ENCODE data around the gene U2AF1L4. TPM values are rescaled to one million over a fixed set of nuclear protein-coding genes. Genes with fewer than 3 reads are reported as not detected.
"Not testable (repeated sequence)": the region's sequence is repeated elsewhere in the genome, so short reads cannot be mapped to it uniquely, and the experiment has no call there.

The U2AF1L4 gene
- total RNA-seq, 2 experiments from 2014 or later, result 23.3 to 24.0 TPM

DNA sequence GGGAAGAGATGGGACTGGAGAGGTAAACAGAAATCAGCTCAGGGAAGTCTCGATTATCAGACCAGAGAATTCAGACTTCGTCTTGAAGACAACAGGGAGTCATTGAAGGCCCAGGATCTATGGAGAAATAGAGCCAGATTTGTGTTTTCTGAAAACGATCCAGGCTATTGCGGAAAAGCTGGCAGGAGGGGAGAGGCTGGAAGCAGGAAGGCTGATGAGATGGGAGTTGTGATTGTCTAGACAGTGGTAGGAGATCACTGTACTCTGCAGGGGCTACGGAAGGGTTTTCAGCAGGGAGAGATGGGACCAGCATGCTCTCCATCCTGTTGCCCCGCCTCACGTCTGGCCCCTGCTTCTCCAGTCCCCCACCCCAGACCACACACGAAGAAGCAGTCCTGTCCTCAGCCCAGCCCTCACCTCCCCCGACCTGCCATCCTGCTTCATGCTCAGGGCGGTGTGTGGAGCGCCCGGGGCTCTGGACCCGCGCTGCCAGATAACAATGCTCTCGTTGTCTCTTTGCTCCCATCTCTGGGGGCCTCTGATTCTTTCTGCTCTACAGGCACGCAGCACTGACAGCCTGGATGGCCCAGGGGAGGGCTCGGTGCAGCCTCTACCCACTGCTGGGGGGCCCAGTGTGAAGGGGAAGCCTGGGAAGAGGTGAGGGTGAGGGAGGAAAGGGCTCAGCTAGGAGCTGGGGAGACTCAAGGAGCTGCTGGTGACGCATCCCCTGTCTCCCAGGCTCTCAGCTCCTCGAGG is 32.0 kb upstream of the U2AF1L4 start:
- CTCF ChIA-PET, result no interaction called here
- POLR2A ChIA-PET, result no interaction called here
- DNase-seq, result no peak
- no peaks in the 10 kb centered on the region for H3K27me3 Mint-ChIP-seq (ENCODE audit: low read depth)
- no peaks in the 10 kb centered on the region for H3K9me3 Mint-ChIP-seq (ENCODE audit: insufficient read depth)
- peaks cover 27% of the 10 kb centered on the region for H3K4me1 Mint-ChIP-seq (ENCODE audit: low read depth)
- H3K27ac Mint-ChIP-seq, result peak overlapping the region; percentile 83
- peak overlapping the region; percentile 80 for H3K4me3 Mint-ChIP-seq
- no peak for ATAC-seq
- peaks cover 22% of the 10 kb centered on the region for H3K36me3 Mint-ChIP-seq (ENCODE audit: low read depth)

DNA sequence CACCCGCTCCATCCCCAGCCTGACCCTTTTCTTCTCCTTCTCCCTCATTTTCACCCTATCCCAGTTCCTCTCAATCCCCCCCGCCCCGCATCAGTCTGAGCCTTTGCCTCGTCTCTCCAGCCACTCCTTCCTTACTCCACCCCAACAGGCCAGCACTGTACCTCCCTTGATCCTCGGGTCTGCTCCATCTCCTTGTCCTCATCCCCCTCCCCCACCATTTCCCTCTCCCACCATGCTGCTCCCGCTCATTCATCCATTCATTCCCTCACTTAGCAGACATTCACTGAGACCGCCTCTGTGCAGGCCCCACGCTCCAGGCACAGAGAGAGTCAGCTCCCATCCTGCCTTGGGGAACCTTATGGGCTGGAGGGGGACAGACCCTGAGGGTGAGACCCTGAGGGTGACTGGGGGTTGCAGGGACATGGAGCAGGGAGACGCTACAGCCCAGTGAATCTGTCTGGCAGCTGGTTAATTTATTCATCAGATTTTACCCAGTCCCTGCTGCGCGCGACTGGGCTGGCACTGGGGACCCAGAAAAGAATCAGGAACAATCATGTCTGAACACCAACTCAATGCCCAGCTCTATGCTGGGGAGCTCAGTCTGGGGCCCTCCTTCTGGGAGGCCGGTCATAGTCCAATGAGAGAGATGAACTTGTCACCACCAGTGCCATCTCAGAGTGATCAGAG is 31.0 kb upstream of the U2AF1L4 start:
- Mint-ChIP-seq H3K9me3 (ENCODE audit: insufficient read depth) (no peaks in the 10 kb centered on the region), H3K27me3 (ENCODE audit: low read depth) (no peaks in the 10 kb centered on the region), H3K27ac (peak overlapping the region; percentile 83), H3K4me1 (ENCODE audit: low read depth) (peaks cover 27% of the 10 kb centered on the region), H3K36me3 (ENCODE audit: low read depth) (peaks cover 16% of the 10 kb centered on the region), H3K4me3 (peak overlapping the region; percentile 80)
- DNase-seq, result no peak
- no peak for ATAC-seq
- ChIA-PET CTCF (interaction anchor here (0.5 kb wide), 1 partner anchor 655 kb away, joined by 3 read pairs; no protein-coding TSS in a partner anchor), POLR2A (no interaction called here)

DNA sequence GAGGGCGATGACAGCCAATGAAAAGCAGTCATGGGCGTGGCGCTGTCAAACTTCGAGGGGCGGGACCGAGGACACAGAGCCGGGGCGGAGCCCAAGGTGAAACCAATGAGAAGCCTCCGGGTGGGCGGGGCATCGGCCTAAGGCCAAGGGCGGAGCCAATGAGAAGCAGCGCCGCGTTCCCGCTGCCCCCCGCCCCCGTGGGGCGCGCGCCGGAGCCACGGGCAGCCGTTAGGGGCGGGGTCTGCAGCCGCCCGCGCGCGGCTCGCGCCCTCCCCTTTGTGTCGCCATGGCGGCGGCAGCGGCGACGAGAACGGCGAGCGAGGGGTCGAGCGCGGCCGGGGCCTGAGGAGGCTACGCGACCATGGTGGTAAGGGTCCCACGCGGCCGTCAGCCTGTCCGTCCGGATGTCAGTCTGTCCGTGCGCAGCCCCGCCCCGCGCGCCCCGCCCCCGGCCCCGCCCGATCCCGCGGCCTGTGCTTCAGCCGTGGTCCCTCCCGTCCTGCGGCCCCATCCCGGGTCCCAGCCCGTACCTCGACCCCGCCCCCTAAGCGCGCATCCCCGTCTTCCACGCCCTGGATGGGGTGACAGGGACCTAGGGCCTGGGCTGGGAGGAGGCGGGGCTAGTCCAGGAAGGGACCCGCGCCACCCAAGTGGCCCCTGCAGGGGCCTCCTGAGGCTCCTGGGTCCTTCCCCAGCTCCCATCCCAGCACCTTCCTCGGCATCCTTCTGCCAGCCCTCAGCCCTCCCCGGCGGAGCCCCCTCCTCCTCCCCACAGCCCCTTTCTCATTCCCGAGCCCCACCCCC is 30.3 kb upstream of the U2AF1L4 start, which contains the start of gene ARHGAP33:
ARHGAP33 (plus strand) TSS at position 267 of the 804 bp plus-strand sequence; CDS start at position 362, 95 bp downstream.
- peak; percentile 96 for ATAC-seq
- DNase-seq, result peak; percentile 100
- H3K9me3 Mint-ChIP-seq (ENCODE audit: insufficient read depth), result no peaks in the 10 kb centered on the region
- H3K36me3 Mint-ChIP-seq (ENCODE audit: low read depth), result peaks cover 14% of the 10 kb centered on the region
- CTCF ChIA-PET, result no interaction called here
- H3K27ac Mint-ChIP-seq, result peak within 1 kb of the TSS; percentile 83
- POLR2A ChIA-PET, result no interaction called here
- no peaks in the 10 kb centered on the region for H3K27me3 Mint-ChIP-seq (ENCODE audit: low read depth)
- H3K4me3 Mint-ChIP-seq, result peak within 1 kb of the TSS; percentile 80
- H3K4me1 Mint-ChIP-seq (ENCODE audit: low read depth), result peaks cover 27% of the 10 kb centered on the region

DNA sequence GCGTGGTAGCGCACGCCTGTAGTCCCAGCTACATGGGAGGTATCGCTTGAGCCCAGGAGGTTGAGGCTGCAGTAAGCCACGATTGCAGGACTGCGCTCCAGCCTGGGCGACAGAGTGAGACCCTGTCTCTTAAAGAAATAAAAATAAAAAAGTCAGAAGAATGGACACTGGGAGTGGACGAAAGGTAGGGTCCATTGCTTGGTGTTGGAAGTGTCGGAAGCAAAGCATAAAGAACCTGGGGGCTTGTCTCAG is 29.8 kb upstream of the U2AF1L4 start:
- DNase-seq (no peak), ATAC-seq (no peak)
- H3K4me3 Mint-ChIP-seq, result peak overlapping the region; percentile 70
- peak overlapping the region; percentile 14 for H3K27ac Mint-ChIP-seq
- CTCF ChIA-PET, result no interaction called here
- peaks cover 27% of the 10 kb centered on the region for H3K4me1 Mint-ChIP-seq (ENCODE audit: low read depth)
- H3K27me3 Mint-ChIP-seq (ENCODE audit: low read depth), result no peaks in the 10 kb centered on the region
- peaks cover 17% of the 10 kb centered on the region for H3K36me3 Mint-ChIP-seq (ENCODE audit: low read depth)
- POLR2A ChIA-PET, result no interaction called here
- no peaks in the 10 kb centered on the region for H3K9me3 Mint-ChIP-seq (ENCODE audit: insufficient read depth)

DNA sequence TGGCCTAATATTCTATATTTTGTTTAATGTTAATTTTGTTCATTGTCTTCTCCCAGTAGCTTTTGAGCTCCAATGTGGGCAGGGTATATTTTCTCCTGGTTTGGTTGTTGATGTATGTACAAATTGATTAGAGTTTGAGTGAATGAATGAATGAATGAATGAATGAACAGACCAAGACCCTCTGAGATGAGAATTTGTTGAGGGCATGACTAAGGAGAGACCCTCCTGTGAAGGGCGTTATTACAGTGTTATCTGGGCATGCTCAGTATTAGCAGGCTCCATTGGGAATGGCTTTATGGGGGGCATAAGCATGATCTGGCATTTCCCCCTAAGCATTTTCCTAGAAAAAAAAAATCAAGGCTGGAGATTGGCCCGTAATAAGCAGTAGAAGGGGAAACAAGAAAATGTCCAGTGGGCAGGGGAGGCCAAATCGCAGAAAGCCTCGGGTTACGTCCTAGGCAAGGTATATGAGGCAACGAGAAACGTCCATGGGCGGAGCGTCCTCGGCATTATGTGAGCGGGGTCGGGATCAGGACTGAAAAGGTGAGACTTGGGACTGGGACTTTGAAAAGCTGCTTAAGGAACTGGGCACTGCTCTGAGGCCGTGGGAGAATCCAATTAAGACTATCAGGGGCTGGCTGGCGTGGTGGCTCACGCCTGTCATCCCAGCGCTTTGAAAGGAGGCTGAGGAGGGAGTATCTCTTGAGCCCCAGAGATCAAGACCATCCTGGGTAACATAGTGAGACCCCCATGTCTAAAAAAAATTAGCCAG is 29.2 kb upstream of the U2AF1L4 start:
- DNase-seq, result no peak
- no peak overlapping the region for H3K27ac Mint-ChIP-seq
- H3K36me3 Mint-ChIP-seq (ENCODE audit: low read depth), result peaks cover 12% of the 10 kb centered on the region
- ChIA-PET CTCF (no interaction called here), POLR2A (no interaction called here)
- H3K9me3 Mint-ChIP-seq (ENCODE audit: insufficient read depth), result no peaks in the 10 kb centered on the region
- peak overlapping the region; percentile 70 for H3K4me3 Mint-ChIP-seq
- H3K4me1 Mint-ChIP-seq (ENCODE audit: low read depth), result peaks cover 27% of the 10 kb centered on the region
- H3K27me3 Mint-ChIP-seq (ENCODE audit: low read depth), result no peaks in the 10 kb centered on the region
- ATAC-seq, result no peak

DNA sequence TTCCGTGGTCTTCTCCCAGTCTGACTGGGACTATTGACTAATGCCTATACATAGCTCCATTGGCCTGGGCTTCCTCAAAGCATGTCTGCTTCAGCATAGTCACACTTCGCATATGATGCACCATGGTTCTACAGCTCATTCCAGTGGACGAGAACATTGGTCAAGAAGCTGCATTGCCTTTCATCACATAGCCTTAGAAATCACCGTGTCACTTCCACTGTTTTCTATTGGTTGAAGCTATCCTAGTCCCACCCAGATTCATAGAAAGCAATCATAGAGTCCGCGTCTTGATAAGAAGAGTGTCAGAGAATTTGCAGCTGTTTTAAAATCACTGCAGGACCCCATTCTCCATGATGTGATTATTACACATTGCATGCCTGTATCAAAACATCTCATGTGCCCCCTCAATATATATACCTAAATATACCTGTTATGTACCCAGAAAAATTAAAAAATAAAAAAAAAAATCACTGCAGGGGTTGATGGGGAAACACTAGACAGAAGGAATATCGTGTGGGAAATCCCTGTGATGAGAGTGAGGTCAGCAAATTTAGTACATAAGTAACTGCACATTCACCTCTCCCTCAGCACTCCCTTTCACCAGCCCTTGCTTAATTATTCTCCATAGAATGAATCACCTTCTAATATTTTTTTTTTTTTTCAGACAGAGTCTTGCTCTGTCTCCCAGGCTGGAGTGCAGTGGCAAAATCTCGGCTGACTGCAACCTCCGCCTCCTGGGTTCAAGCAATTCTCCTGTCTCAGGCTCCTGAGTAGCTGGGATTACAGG is 28.0 kb upstream of the U2AF1L4 start:
- Mint-ChIP-seq H3K4me1 (ENCODE audit: low read depth) (peaks cover 27% of the 10 kb centered on the region), H3K36me3 (ENCODE audit: low read depth) (peaks cover 17% of the 10 kb centered on the region), H3K9me3 (ENCODE audit: insufficient read depth) (no peaks in the 10 kb centered on the region), H3K4me3 (no peak overlapping the region), H3K27me3 (ENCODE audit: low read depth) (no peaks in the 10 kb centered on the region), H3K27ac (no peak overlapping the region)
- DNase-seq (no peak), ATAC-seq (no peak)
- ChIA-PET CTCF (interaction anchor here (0.7 kb wide), 1 partner anchor 46 kb away, joined by 3 read pairs; no protein-coding TSS in a partner anchor), POLR2A (interaction anchor here (0.6 kb wide), 1 partner anchor 41 kb away, joined by 3 read pairs; no protein-coding TSS in a partner anchor)

DNA sequence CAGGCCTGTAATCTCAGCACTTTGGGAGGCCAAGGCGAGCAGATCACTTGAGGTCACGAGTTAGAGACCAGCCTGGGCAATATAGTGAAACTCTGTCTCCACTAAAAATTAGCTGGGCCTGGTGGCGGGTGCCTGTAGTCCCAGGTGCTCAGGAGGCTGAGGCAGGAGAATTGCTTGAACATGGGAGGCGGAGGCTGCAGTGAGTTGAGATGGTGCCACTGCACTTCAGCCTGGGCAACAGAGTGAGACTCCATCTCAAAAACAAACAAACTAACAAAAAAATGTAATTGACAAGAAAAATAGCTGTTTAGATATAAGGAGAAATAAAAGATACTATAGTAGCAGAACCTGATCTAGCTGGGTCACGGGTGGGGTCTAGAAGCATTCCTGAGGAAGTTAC is 27.1 kb upstream of the U2AF1L4 start:
- peaks cover 18% of the 10 kb centered on the region for H3K36me3 Mint-ChIP-seq (ENCODE audit: low read depth)

DNA sequence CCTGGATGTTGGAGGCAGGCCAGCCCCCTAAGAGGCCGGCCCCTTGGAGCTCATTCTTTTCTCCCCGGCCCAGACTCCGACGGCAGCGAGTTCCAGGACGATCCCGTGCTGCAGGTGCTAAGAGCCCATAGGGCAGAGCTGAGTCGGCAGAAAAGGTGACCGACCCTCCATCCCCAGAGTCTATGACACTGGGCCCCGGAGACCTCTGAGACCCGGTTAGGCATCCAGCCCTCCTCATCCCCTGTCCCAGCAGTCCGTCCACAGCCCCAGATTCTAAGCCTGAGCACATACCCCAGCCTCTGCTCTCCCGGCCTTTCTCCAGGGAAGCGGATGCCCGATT is 22.8 kb upstream of the U2AF1L4 start:
- DNase-seq, result no peak
- ATAC-seq, result no peak
- Mint-ChIP-seq H3K27ac (no peak overlapping the region), H3K4me1 (ENCODE audit: low read depth) (peaks cover 2% of the 10 kb centered on the region), H3K4me3 (no peak overlapping the region), H3K9me3 (ENCODE audit: insufficient read depth) (no peaks in the 10 kb centered on the region), H3K36me3 (ENCODE audit: low read depth) (peaks cover 30% of the 10 kb centered on the region), H3K27me3 (ENCODE audit: low read depth) (no peaks in the 10 kb centered on the region)
- ChIA-PET CTCF (no interaction called here), POLR2A (no interaction called here)

More for the DNA sequence above, 27.1 kb upstream of the U2AF1L4 start:
- peaks cover 27% of the 10 kb centered on the region for H3K4me1 Mint-ChIP-seq (ENCODE audit: low read depth)
- H3K27me3 Mint-ChIP-seq (ENCODE audit: low read depth); H3K4me3 Mint-ChIP-seq; ATAC-seq; H3K9me3 Mint-ChIP-seq (ENCODE audit: insufficient read depth); H3K27ac Mint-ChIP-seq; POLR2A ChIA-PET; DNase-seq: not testable (repeated sequence)
- CTCF ChIA-PET, result interaction anchor here (0.7 kb wide), 1 partner anchor 47 kb away, joined by 3 read pairs; no protein-coding TSS in a partner anchor

DNA sequence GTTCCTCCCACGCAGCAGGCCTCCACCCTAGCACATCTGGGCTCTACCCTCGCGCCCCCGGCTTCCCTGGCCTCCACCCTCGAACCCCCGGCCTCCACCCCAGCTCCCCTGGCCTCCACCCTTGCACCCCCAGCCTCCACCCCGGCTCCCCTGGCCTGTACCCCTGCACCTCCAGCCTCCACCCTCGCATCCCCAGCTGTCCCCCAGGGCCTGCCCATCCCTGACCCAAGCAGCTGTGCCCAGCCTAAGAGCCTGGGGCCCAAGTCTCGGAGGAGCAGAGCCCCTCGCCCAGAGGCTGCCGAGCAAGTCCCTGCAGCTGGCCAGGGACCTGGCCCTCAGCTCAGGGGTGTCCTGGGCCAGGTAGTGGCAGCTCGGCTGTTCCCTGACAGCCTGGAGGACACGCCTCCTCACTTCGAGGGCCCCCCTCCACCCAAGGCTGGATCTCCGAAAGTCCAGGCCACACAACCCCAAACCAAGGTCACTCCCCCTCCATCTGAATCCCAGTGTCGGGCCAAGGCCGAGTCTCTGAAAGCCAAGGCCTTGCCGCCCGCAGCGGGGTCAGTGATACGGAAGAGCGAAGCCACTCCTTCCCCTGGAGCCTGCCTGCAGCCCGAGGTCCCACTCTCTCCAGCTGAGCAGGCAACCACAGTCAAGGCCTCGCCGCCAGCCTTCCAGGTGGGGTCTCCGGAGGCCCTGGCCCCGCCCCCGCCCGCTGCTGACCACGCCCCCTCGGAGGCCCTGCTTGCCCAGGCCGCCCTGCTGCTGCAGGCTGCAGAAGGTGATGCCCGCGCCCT is 22.3 kb upstream of the U2AF1L4 start:
- Mint-ChIP-seq H3K9me3 (ENCODE audit: insufficient read depth) (no peaks in the 10 kb centered on the region), H3K36me3 (ENCODE audit: low read depth) (peaks cover 30% of the 10 kb centered on the region), H3K27me3 (ENCODE audit: low read depth) (no peaks in the 10 kb centered on the region), H3K27ac (no peak overlapping the region), H3K4me3 (no peak overlapping the region), H3K4me1 (ENCODE audit: low read depth) (peaks cover 2% of the 10 kb centered on the region)
- ATAC-seq, result no peak
- ChIA-PET POLR2A (interaction anchor here (0.8 kb wide), 1 partner anchor 10 kb away, joined by 3 read pairs; the partner anchor contains the start of gene HSPB6), CTCF (no interaction called here)
- DNase-seq, result no peak

DNA sequence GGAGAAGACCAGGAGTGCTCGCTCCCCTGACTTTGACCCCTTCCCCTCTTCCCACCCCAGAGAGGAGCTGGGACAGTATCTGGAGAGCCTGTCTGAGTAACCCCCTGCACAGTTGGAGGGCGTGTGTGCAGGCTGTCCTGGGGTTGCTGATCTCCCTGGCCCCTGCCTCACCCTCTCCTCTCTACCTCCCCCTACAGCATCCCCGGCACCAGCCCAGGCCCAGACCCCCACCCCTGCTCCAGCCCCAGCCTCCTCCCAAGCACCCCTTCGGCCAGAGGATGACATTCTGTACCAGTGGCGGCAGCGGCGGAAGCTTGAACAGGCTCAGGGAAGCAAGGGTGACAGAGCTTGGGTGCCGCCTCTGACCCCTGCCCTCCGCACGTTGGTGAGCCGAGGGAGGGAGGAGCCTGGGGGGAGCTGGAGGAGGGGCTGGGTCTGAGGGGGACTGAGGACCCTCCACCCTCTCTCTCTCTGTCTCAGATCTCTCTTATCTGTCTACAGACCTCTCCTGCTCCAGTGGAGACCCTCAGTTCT is 21.4 kb upstream of the U2AF1L4 start:
- no peak overlapping the region for H3K4me3 Mint-ChIP-seq
- H3K36me3 Mint-ChIP-seq (ENCODE audit: low read depth), result peaks cover 36% of the 10 kb centered on the region
- ATAC-seq (no peak), DNase-seq (no peak)
- H3K9me3 Mint-ChIP-seq (ENCODE audit: insufficient read depth), result no peaks in the 10 kb centered on the region
- ChIA-PET CTCF (no interaction called here), POLR2A (interaction anchor here (0.8 kb wide), 1 partner anchor 9 kb away, joined by 3 read pairs; the partner anchor contains the start of gene HSPB6)
- H3K4me1 Mint-ChIP-seq (ENCODE audit: low read depth), result peaks cover 2% of the 10 kb centered on the region
- no peaks in the 10 kb centered on the region for H3K27me3 Mint-ChIP-seq (ENCODE audit: low read depth)
- H3K27ac Mint-ChIP-seq, result no peak overlapping the region
